Stimulated activated CD4-positive, alpha-beta T cell treated with anti-CD3 and anti-CD28 coated beads, Interleukin-4, amount 100 ng/mL, for 4 hours (primary cell): Measurements from ENCODE around the gene VSIG4.
"Not testable (repeated sequence)": the region's sequence is repeated elsewhere in the genome, so short reads cannot be mapped to it uniquely, and the experiment has no call there.

Source experiments
- DNase-seq, 2 experiments: peaks; one replicate each; pipeline ENCODE4 v3.0.0-alpha.2; 2020

The VSIG4 gene

GRCh38 chrX:66007851-66008250, 32.0 kb downstream of the VSIG4 start:
- DNase-seq = no peak

GRCh38 chrX:66005830-66006449, 33.9 kb downstream of the VSIG4 start:
- no peak for DNase-seq

DNA sequence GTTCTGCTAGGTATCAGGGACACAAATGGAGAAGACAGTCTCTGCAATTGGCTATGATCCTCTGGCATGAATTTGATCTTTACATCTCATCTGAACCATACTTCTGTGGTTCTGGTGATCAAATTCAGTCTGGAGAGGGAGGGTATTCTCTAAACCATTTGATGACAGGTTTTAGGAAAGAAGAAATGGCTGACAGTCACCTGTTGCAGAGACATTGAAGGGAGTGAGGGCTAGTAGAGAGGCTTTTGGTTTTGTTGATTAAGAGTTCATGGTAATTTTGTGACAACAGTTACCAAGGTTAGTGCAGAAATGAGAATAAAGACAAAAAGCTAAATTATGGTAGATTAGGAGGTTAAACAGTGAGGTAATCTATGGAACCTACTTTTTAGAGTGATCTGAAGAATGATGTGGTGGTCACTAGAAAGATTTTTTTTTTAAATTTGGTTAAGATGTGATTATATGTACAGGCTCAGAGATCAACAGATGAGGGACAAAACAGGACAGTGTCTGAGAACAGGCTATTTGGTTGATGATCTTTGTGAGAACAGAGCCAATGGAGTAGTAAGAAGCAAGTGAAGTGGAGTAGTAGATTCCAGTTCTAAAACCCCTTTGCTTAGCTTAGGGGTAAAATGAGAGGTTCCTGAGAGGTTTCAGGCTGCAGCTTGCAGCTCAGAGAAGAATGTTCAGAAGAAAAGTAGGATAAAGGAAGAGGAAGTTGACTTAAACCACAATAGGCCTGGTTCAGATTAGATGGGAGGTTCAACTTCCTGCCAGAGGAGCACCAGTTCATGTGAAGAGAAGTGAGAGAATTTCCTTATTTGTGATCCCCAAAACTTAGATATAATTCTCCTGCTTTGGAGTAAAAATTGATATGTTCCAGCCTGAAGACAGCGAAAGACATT, 34.7 kb downstream of the VSIG4 start:
- no peak for DNase-seq

DNA sequence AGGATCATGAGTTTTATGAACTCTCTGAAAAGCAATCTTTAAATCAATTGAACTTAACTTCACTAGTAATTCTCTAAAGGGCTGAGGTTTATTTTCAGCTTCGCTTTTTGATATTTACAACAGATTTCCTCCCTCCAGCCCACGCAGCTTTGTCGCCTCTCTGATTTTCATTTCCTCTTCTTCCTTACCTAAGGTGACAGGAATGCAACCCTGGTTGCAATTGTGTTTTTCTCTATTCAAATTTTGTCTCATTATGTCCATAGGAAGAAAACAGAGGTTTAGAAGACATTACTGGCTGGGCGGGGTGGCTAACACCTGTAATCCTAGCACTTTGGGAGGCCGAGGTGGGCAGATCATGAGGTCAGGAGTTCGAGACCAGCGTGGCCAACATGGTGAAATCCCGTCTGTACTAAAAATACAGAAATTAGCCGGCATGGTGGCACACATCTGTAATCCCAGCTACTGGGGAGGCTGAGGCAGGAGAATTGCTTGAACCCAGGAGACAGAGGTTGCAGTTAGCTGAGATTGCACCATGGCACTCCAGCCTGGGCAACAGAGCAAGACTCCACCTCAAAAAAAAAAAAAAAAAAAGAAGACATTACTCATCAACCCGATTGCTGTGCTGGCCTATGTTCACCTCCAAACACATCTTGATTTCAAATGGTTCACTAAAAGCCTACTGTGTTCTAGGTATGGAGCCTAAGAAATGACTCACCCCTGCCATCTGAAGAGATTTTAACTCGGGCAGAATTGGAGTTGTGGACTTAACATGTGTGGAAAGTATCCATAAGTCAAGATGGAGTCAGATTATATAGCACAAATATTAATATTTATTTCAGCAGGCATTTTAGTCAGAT, 36.8 kb downstream of the VSIG4 start:
- no peak for DNase-seq

- DNase-seq = no peak
These were observed 38.3 kb downstream of the VSIG4 start for GRCh38 chrX:66001596-66001995.

GRCh38 chrX:66000628-66001272, 39.1 kb downstream of the VSIG4 start:
- no peak for DNase-seq

- no peak for DNase-seq
These were observed 39.7 kb downstream of the VSIG4 start for GRCh38 chrX:66000178-66000577.

DNA sequence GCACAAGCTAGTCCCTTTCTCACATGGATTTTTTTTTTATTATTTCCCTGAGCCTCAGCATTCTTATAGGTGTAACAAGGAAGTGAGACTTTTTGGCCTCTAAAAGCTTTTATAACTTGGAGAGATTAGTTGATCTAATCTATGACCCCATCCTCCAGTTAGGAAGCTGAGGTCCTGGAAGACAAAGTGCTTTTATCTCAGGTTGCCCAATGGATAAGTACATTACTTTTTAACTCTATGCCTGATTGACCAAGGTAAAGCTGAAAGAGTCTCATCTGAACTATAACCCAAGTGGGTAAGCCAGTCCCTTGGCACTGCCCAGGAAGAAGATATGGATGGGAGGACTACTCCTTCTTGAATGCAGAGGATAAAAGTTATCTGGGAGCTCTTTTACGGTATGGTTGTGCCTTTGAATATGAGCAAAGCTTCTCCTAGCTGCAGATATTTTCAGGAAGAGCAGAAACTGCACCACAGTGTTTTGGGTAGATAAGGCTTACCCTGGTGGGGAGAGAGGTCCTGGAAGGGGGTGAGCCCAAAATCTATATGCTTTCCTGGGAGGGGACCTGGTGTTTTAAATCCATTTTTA, 40.2 kb downstream of the VSIG4 start:
- DNase-seq = no peak

DNA sequence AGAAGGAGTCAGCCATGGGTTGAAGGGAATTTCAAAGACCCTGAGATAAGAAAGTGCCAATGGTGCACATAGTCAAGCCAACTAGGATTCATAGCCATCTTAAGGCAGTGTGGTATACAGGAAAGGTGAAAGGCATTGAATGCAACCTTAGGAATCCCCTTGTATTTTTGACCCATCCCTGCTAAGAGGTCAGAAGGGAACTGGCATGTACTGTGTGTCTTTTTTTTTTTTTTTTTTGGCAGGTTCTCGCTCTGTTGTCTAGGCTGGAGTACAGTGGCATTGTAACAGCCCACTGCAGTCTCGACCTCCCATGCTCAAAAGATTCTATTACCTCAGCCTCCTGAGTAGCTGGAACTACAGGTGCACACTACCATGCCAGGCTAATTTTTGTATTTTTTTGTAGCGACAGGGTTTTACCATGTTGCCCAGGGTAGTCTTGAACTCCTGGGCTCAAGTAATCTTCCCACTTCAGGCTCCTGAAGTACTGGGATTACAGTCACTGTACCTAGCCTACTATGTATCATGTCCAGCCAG, 40.8 kb downstream of the VSIG4 start:
- no peak for DNase-seq

GRCh38 chrX:65997978-65998717, 41.7 kb downstream of the VSIG4 start:
- no peak for DNase-seq

DNA sequence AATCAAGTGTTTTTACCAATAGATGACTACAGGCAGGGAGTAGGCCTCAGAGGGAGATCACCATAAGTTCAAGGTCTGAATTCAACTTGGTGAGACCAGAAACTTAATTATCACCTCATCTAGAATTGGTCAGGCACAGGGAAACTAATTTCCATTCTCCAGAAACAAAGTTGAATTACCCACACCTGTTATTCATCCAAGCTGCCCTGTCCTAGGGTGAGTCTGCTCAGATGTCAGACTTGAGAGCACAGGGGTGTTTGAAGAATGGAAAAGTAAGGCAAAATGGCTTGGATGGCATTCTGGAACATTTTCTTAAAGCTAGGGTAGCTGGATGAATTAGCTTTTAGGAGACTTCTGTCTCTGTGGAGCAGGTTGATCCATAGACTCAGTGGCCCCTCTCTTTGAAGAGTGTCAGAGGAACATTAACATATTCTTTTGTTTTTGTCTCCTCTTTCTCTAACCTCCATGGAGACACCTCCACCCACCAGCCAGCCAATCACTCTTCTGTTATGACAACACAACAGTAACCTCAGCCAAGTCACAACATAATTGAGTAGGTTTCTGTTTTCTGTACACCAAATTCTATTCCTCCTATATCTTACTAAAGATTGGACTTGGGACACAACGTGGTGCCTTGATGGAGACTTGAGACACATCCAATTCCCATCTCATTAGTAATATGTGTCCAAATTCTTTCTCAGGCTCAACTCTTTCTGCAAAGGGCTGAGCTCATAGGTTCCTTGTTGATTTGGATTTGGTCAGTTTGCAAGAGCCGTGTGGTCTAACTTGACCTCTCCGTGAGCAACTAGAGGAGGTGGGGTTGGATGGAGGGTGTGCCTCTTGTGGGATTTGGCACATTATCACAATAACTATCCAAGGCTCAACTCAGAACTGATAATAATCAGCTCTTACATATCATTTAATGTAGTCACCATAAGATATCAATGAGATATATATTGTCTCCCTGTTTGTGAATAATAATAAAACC, 45.1 kb downstream of the VSIG4 start:
- no peak for DNase-seq

DNA sequence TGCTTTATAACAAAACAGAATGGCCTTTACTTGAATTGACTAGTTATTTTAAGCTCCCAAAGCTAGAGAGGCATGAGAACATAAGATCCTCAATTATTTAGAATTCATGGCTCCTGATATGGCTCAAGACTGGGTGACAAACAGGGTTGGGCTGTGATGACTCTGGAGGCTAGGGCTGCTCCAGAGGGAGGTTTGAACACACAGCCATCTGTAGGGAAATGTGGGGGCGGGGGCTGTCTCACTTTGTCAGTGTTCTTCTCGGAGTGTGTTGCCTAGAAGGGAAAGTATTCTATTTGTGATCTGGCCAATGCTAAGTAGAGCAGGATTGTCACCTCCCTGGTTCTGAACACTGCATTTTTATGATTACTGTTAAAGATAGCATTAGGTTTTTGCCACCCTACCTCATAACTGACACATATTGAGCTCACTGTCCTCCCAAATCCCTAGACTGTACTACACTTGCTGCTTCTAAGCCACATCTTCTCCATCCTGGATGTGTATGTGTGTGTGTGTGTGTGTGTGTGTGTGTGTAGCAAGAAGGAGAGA, 45.9 kb downstream of the VSIG4 start:
- DNase-seq = no peak

- DNase-seq = no peak
These were observed 46.5 kb downstream of the VSIG4 start for GRCh38 chrX:65993332-65993731.

DNA sequence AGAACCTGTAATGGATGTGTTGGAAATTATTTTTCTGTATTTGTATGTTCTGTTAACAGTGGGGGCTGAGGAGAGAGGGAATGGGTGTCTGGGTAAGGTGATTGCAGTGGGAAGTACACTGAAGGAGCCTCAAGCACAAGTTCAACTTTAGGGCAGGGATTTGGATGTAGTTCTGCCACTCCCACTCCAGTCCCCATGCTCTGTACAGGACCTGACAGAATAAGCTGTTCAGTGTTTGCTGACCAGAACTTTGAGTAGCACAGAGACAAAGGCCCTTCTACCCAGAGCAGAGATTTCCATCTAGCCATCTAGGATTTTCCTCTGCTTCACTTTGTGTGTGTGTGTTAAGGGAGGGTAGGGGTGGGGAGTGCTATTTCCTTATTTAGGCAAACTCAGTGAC, 49.2 kb downstream of the VSIG4 start:
- no peak for DNase-seq

- DNase-seq = no peak
These were observed 52.1 kb downstream of the VSIG4 start for GRCh38 chrX:65987811-65988210.

DNA sequence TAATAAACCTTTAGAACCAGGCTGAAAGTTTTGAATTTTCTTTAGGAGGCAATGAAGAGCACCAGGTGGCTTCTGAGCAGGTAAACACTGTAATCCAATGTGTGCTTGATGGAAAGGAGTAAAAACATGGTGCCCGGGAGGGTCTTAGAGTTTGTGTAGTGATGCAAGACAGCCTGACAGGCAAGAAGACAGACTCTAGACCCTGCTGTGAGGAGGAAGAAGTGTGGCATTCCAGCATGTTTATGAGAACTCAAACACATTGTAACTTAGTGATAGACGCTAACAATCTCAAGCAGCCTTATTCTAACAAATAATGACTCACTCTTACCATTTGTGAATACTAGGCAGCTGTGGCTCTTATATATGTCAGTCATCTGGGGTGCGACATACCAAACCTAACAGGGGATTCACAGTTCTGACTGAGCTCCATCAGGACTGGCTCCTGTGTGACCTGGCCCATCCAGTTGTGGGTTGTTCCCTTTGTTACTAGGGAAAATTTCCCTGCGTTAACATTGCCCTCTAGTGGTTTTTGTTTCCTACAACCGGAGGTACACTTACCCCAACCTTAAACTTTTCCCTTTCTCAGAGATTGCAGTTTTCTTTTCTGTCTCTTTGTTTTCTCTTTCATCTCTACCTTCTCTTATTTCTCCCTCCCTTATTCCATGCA, 53.8 kb downstream of the VSIG4 start:
- peak; percentile 30 to 73 for DNase-seq

GRCh38 chrX:65985211-65985610, 54.7 kb downstream of the VSIG4 start:
- no peak for DNase-seq

- DNase-seq = not testable (repeated sequence)
These were observed 62.7 kb downstream of the VSIG4 start for GRCh38 chrX:65977161-65977560.

DNA sequence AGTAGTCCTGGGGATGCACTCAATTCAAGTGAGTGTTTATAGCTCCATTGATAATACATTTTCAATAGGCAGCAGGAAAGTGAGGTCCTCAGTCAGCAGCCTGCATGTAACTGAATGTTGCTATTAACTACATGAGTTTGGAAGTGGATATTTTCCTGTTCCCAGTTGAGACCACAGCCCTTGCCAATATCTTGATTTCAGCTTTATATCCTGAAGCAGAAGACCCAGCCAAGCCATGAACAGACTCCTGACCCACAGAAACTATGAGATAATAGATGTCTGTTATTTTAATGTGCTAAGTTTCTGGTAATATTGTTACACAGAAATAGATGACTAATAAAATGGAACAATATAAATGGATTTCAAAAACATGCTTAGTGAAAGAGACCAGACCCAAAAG, 63.7 kb downstream of the VSIG4 start:
- DNase-seq = no peak
